HEK293 (cell line): Measurements from ENCODE around the gene FRMD6.

ENCODE experiments used
- GLIS1 ChIP-seq: fragments of 450-650 bp; formaldehyde crosslinking; IDR thresholded peaks from 2 replicates; pipeline ENCODE4 v1.5.1; 2016; ENCODE audit warnings: missing biosample characterization, missing genetic modification characterization
- GLIS2 ChIP-seq: fragments of 450-650 bp; formaldehyde crosslinking; IDR thresholded peaks from 2 replicates; pipeline ENCODE4 v1.5.1; 2016; ENCODE audit warnings: missing biosample characterization, missing genetic modification characterization
- PRDM1 ChIP-seq: fragments of 450-650 bp; formaldehyde crosslinking; IDR thresholded peaks from 2 replicates; pipeline ENCODE4; 2016; ENCODE audit warnings: missing biosample characterization, missing genetic modification characterization
- SETDB1 ChIP-seq: IDR thresholded peaks from one replicate; pipeline ENCODE4 v1.6.1; 2017; ENCODE audit warnings: mild to moderate bottlenecking, low read length, moderate library complexity, mixed read lengths; ENCODE audit not compliant: insufficient read length
- YY2 ChIP-seq: fragments of 450-650 bp; formaldehyde crosslinking; IDR thresholded peaks from 2 replicates; pipeline ENCODE4 v1.5.1; 2016; ENCODE audit warnings: missing biosample characterization, missing genetic modification characterization
- ZBTB1 ChIP-seq: fragments of 450-650 bp; formaldehyde crosslinking; IDR thresholded peaks from 2 replicates; pipeline ENCODE4 v1.5.1; 2016; ENCODE audit warnings: missing biosample characterization, missing genetic modification characterization
- ZEB2 ChIP-seq: fragments of 450-650 bp; formaldehyde crosslinking; IDR thresholded peaks from 2 replicates; pipeline ENCODE4 v1.5.1; 2016; ENCODE audit warnings: missing biosample characterization, missing genetic modification characterization
- ZFP69B ChIP-seq: fragments of 450-650 bp; formaldehyde crosslinking; IDR thresholded peaks from 2 replicates; pipeline ENCODE4 v1.5.1; 2016; ENCODE audit warnings: missing biosample characterization, missing genetic modification characterization
- ZIC2 ChIP-seq: fragments of 450-650 bp; formaldehyde crosslinking; IDR thresholded peaks from 2 replicates; pipeline ENCODE4 v1.5.1; 2016; ENCODE audit warnings: missing biosample characterization, missing genetic modification characterization
- ZNF10 ChIP-seq: fragments of 450-650 bp; formaldehyde crosslinking; IDR thresholded peaks from 2 replicates; pipeline ENCODE4 v1.5.1; 2017; ENCODE audit warnings: missing biosample characterization, missing genetic modification characterization
- ZNF514 ChIP-seq: fragments of 450-650 bp; formaldehyde crosslinking; IDR thresholded peaks from 2 replicates; pipeline ENCODE4 v1.5.1; 2016; ENCODE audit warnings: missing biosample characterization, missing genetic modification characterization
- ZNF548 ChIP-seq: fragments of 450-650 bp; formaldehyde crosslinking; IDR thresholded peaks from 2 replicates; pipeline ENCODE4 v1.5.1; 2016; ENCODE audit warnings: missing biosample characterization, missing genetic modification characterization
- ZNF621 ChIP-seq: fragments of 450-650 bp; formaldehyde crosslinking; IDR thresholded peaks from 2 replicates; pipeline ENCODE4 v1.5.1; 2017; ENCODE audit warnings: missing biosample characterization, missing genetic modification characterization
- ZNF629 ChIP-seq: fragments of 450-650 bp; formaldehyde crosslinking; IDR thresholded peaks from 2 replicates; pipeline ENCODE4 v1.5.1; 2017; ENCODE audit warnings: missing biosample characterization, missing genetic modification characterization
- ZNF660 ChIP-seq: fragments of 450-650 bp; IDR thresholded peaks from 2 replicates; pipeline ENCODE4 v1.5.1; 2018; ENCODE audit warnings: missing biosample characterization, mild to moderate bottlenecking, missing genetic modification characterization
- ZNF670 ChIP-seq: fragments of 450-650 bp; formaldehyde crosslinking; IDR thresholded peaks from 2 replicates; pipeline ENCODE4 v1.5.1; 2016; ENCODE audit warnings: missing biosample characterization, missing genetic modification characterization, low read depth
- ZNF677 ChIP-seq: fragments of 450-650 bp; IDR thresholded peaks from 2 replicates; pipeline ENCODE4 v1.5.0; 2018; ENCODE audit warnings: missing biosample characterization, mild to moderate bottlenecking, missing genetic modification characterization, moderate library complexity
- ZNF776 ChIP-seq: fragments of 450-650 bp; formaldehyde crosslinking; IDR thresholded peaks from 2 replicates; pipeline ENCODE4 v1.5.0; 2017; ENCODE audit warnings: missing biosample characterization, missing genetic modification characterization, borderline replicate concordance
- ZNF791 ChIP-seq: fragments of 450-650 bp; formaldehyde crosslinking; IDR thresholded peaks from 2 replicates; pipeline ENCODE4 v1.5.1; 2016; ENCODE audit warnings: missing biosample characterization, missing genetic modification characterization
- TF ChIP-seq, protein P1 (sequence below): fragments of 450-650 bp; formaldehyde crosslinking; IDR thresholded peaks from 2 replicates; pipeline ENCODE4 v1.5.1; 2016; ENCODE audit warnings: missing biosample characterization, missing genetic modification characterization
- TF ChIP-seq, protein P2 (sequence below): fragments of 450-650 bp; formaldehyde crosslinking; IDR thresholded peaks from 2 replicates; pipeline ENCODE4 v1.5.1; 2016; ENCODE audit warnings: missing biosample characterization, missing genetic modification characterization
- TF ChIP-seq, protein P3 (sequence below): fragments of 450-650 bp; formaldehyde crosslinking; IDR thresholded peaks from 2 replicates; pipeline ENCODE4 v1.5.1; 2017; ENCODE audit warnings: missing biosample characterization, missing genetic modification characterization
- TF ChIP-seq, protein P4 (sequence below): fragments of 450-650 bp; formaldehyde crosslinking; IDR thresholded peaks from 2 replicates; pipeline ENCODE4 v1.5.1; 2016; ENCODE audit warnings: missing biosample characterization, missing genetic modification characterization

FRMD6 gene

DNA sequence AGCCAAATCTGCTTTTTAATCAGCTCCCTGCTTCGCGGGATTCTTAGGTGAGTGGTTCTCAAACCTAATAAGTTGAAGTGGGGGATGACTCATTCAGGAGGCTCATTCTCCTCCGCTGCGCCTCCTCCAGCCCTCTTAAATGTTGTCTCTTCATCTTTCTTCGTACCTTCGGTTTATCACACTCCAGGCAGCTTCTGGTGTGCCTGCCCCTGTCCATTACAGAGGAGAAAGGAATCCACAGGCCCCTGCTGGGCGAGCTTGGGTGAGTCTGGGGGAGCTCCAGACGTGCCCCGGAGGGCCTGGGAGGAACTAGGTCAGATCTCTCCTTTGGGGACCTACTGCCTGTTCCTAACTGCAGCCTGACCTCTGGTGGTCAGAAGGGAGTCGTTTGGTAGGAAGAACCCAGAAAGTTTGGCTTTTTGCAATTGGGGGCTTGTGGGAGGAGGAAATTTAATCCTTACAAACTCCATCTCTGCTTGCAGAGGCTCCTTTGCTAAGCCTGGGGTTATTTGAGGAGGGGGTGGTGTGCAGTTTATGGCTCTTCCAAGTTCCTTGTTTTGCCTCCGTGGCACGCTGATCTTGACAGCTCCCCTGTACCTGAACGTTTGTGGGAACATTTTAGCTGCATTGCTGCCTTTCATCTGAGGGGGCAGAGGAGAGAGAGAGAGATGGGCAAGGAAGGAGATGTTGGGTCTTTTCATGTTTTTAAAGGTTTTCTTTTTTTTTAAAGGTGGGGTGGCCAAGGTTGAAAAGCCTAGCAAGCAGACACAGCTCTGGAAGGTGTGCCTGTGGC, 124.6 kb downstream of the FRMD6 start (continued):
- TF ChIP-seq PRDM1 (tag by site-specific recombination) (peak; percentile 7; the same call in 1 of the 2 replicates), ZNF776 (tag by site-specific recombination) (no peak), ZNF791 (tag by site-specific recombination) (no peak), ZNF10 (tag by site-specific recombination) (peak; percentile 99), ZNF514 (tag by site-specific recombination) (no peak), ZNF548 (tag by site-specific recombination) (no peak), ZNF670 (no peak), YY2 (tag by site-specific recombination) (no peak), ZNF660 (tag by site-specific recombination) (peak; percentile 43; the same call in 1 of the 2 replicates), SETDB1 (no peak), ZBTB1 (no peak), ZIC2 (tag by site-specific recombination) (peak; percentile 38; the same call in 1 of the 2 replicates), ZNF621 (no peak), GLIS1 (tag by site-specific recombination) (peak; percentile 65), ZNF629 (no peak), ZNF677 (no peak), ZFP69B (no peak), ZEB2 (peak; percentile 49; the same call in 1 of the 2 replicates), GLIS2 (tag by site-specific recombination) (no peak; the same call in 1 of the 2 replicates)
- TF ChIP-seq, protein P1, sequence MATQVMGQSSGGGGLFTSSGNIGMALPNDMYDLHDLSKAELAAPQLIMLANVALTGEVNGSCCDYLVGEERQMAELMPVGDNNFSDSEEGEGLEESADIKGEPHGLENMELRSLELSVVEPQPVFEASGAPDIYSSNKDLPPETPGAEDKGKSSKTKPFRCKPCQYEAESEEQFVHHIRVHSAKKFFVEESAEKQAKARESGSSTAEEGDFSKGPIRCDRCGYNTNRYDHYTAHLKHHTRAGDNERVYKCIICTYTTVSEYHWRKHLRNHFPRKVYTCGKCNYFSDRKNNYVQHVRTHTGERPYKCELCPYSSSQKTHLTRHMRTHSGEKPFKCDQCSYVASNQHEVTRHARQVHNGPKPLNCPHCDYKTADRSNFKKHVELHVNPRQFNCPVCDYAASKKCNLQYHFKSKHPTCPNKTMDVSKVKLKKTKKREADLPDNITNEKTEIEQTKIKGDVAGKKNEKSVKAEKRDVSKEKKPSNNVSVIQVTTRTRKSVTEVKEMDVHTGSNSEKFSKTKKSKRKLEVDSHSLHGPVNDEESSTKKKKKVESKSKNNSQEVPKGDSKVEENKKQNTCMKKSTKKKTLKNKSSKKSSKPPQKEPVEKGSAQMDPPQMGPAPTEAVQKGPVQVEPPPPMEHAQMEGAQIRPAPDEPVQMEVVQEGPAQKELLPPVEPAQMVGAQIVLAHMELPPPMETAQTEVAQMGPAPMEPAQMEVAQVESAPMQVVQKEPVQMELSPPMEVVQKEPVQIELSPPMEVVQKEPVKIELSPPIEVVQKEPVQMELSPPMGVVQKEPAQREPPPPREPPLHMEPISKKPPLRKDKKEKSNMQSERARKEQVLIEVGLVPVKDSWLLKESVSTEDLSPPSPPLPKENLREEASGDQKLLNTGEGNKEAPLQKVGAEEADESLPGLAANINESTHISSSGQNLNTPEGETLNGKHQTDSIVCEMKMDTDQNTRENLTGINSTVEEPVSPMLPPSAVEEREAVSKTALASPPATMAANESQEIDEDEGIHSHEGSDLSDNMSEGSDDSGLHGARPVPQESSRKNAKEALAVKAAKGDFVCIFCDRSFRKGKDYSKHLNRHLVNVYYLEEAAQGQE (tag by site-specific recombination) = no peak
- TF ChIP-seq, protein P2, sequence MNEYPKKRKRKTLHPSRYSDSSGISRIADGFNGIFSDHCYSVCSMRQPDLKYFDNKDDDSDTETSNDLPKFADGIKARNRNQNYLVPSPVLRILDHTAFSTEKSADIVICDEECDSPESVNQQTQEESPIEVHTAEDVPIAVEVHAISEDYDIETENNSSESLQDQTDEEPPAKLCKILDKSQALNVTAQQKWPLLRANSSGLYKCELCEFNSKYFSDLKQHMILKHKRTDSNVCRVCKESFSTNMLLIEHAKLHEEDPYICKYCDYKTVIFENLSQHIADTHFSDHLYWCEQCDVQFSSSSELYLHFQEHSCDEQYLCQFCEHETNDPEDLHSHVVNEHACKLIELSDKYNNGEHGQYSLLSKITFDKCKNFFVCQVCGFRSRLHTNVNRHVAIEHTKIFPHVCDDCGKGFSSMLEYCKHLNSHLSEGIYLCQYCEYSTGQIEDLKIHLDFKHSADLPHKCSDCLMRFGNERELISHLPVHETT (tag by site-specific recombination) = no peak
- TF ChIP-seq, protein P3, sequence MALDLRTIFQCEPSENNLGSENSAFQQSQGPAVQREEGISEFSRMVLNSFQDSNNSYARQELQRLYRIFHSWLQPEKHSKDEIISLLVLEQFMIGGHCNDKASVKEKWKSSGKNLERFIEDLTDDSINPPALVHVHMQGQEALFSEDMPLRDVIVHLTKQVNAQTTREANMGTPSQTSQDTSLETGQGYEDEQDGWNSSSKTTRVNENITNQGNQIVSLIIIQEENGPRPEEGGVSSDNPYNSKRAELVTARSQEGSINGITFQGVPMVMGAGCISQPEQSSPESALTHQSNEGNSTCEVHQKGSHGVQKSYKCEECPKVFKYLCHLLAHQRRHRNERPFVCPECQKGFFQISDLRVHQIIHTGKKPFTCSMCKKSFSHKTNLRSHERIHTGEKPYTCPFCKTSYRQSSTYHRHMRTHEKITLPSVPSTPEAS (tag by site-specific recombination) = no peak
- TF ChIP-seq, protein P4, sequence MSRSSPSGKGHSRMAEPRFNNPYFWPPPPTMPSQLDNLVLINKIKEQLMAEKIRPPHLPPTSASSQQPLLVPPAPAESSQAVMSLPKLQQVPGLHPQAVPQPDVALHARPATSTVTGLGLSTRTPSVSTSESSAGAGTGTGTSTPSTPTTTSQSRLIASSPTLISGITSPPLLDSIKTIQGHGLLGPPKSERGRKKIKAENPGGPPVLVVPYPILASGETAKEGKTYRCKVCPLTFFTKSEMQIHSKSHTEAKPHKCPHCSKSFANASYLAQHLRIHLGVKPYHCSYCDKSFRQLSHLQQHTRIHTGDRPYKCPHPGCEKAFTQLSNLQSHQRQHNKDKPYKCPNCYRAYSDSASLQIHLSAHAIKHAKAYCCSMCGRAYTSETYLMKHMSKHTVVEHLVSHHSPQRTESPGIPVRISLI (tag by site-specific recombination) = no peak
- TF ChIP-seq, all 188 proteins: peak for 13
